ENCODE data around the gene WDR17.

- TF ChIP-seq TEAD4 (IDR thresholded peaks at IDR 0.05), result no peak
- TF ChIP-seq REST (IDR thresholded peaks at IDR 0.05; ENCODE audit: low read depth), result no peak
- no peak for TF ChIP-seq ZBTB7A (IDR thresholded peaks at IDR 0.05; ENCODE audit: low read depth)
- TF ChIP-seq RAD21 (IDR thresholded peaks at IDR 0.05; ENCODE audit: low read depth), result no peak
- TF ChIP-seq CEBPB (IDR thresholded peaks at IDR 0.05), result no peak
- TF ChIP-seq EGR1 (IDR thresholded peaks at IDR 0.05), result no peak
- no peak for TF ChIP-seq MAX (IDR thresholded peaks at IDR 0.05)
- no peak for TF ChIP-seq USF1 (IDR thresholded peaks at IDR 0.05)
- TF ChIP-seq TCF12 (IDR thresholded peaks at IDR 0.05; ENCODE audit: low read depth), result no peak
- no peak for TF ChIP-seq TAF1 (IDR thresholded peaks at IDR 0.05; ENCODE audit: low read depth)
- TF ChIP-seq FOXM1 (IDR thresholded peaks at IDR 0.05; ENCODE audit: borderline replicate concordance, low read depth), result no peak
- no peak for TF ChIP-seq CREB1 (IDR thresholded peaks at IDR 0.05; ENCODE audit: low read depth)
- TF ChIP-seq EP300 (IDR thresholded peaks at IDR 0.05; ENCODE audit: borderline replicate concordance), result no peak
Measured at GRCh38 chr4:176084769-176085168, 19.1 kb downstream of the WDR17 start.

All from Ishikawa (cell line).